ENCODE measurements around the gene ASCC1. TPM values are rescaled to one million over a fixed set of nuclear protein-coding genes. Genes with fewer than 3 reads are reported as not detected.

ASCC1 gene
- total RNA-seq, 1 donor from 2014 or later, result 21.4 TPM

DNA sequence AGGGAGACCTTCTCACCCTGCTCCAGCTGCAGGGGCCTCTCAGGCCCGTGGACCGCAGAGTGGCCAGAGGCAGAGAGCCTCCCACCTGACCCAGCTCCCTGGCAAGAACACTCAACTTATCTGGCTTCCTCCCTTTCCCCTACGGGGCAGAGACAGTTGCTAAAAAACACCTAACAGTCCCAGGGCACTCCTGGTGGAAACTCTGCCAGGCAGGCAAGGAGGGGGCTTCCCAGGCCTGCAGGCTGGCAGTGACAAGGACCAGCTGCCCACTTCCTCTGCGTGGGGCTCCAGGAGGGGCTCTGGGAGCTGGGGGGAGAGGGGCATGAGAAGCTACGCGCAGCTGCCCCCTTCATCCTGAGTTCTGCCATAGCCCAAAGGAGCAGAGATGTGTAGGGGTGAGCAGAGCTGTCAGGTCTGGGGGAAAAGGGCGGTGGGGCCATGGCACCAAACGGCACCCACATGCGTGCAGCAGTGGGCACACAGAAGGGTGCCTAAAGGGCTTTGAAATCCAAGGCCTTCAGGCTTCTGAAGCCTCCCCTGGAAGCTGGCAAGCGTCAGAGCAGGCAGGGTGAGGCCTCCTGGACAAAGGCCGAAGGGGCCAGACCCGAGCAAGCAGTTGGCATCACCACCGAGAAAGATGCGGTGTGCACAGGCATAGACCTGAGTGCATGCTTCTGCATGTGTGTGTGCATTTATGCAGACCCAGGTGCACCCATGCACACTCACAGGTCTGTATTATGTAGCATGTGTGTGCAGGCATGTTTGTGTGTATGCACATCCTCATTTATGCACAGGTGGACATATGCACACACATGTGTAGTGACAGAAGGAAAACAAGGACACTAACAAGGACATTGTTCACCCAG lies 142.1 kb downstream of the ASCC1 start:
- no peaks in the 10 kb centered on the region for H3K9me3 ChIP-seq (ENCODE audit: control insufficient read depth in 3 of 3, low read length in 3 of 3)
- H3K27ac ChIP-seq (ENCODE audit: low read depth, low read length), result no peak overlapping the region
- no peak overlapping the region for H3K4me3 ChIP-seq (ENCODE audit: low read length in 3 of 3)
- H3K4me1 ChIP-seq (ENCODE audit: control insufficient read depth in 3 of 3, insufficient read depth in 3 of 3, low read length in 3 of 3), result peaks cover 0 to 2% (median 0%) of the 10 kb centered on the region in 3 donors
- no peaks in the 10 kb centered on the region for H3K36me3 ChIP-seq (ENCODE audit: control insufficient read depth in 3 of 3, insufficient read depth in 3 of 3, low read length in 3 of 3)
- no peak overlapping the region for H3K9ac ChIP-seq (ENCODE audit: low read depth in 1 of 3, low read length in 3 of 3)
- H3K27me3 ChIP-seq (ENCODE audit: control insufficient read depth in 3 of 3, insufficient read depth in 3 of 3, low read length in 3 of 3), result no peaks in the 10 kb centered on the region

DNA sequence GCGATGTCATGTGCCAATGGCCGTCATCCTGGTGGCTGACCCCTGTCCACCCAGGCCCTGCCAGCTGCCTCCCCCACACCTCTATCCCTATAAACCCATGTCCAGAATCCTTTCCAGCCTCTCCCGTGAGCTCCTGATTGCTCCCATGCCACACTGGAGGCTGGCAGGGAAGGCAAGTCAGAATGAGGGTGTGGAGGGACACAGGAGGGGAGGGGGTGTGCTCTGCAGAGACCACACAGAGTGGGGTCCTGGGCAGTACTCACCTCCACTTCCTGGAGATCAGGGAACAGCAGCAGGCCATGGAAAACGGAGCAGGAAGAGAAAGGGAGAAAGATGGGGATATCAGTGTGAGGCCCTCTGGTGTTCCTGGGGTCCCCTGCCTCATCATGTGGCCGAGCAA lies 143.4 kb downstream of the ASCC1 start:
- Histone ChIP-seq H3K36me3 (ENCODE audit: control insufficient read depth in 3 of 3, insufficient read depth in 3 of 3, low read length in 3 of 3) (no peaks in the 10 kb centered on the region), H3K9ac (ENCODE audit: low read depth in 1 of 3, low read length in 3 of 3) (no peak overlapping the region), H3K4me3 (ENCODE audit: low read length in 3 of 3) (no peak overlapping the region), H3K9me3 (ENCODE audit: control insufficient read depth in 3 of 3, low read length in 3 of 3) (no peaks in the 10 kb centered on the region), H3K27me3 (ENCODE audit: control insufficient read depth in 3 of 3, insufficient read depth in 3 of 3, low read length in 3 of 3) (no peaks in the 10 kb centered on the region), H3K27ac (ENCODE audit: low read depth, low read length) (no peak overlapping the region), H3K4me1 (ENCODE audit: control insufficient read depth in 3 of 3, insufficient read depth in 3 of 3, low read length in 3 of 3) (peaks cover under 1 to 8% (median 4%) of the 10 kb centered on the region in 3 donors)

DNA sequence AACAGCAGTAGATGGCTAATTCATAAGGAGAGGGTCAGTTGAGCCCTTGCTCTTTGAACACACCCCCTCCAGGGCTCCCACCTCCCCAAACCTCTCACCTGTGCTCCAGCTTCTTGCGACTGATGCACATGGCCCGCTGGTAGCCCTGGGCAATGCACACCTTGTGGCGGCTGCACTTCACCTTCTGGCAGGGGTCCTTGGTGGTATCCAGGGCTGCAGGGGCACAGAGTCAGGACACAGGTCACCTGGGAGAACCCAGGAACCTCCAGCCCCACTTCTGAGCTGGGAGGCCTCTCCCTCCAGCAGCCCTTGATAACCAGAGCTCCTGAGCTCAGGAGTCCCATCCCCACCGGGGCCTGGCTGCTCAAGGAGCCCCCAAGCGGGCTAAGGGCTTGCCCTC lies 144.0 kb downstream of the ASCC1 start:
- H3K4me1 ChIP-seq (ENCODE audit: control insufficient read depth in 3 of 3, insufficient read depth in 3 of 3, low read length in 3 of 3), result peaks cover 6 to 14% (median 10%) of the 10 kb centered on the region in 3 donors
- no peak overlapping the region for H3K9ac ChIP-seq (ENCODE audit: low read depth in 1 of 3, low read length in 3 of 3)
- H3K9me3 ChIP-seq (ENCODE audit: control insufficient read depth in 3 of 3, low read length in 3 of 3), result no peaks in the 10 kb centered on the region
- H3K36me3 ChIP-seq (ENCODE audit: control insufficient read depth in 3 of 3, insufficient read depth in 3 of 3, low read length in 3 of 3), result no peaks in the 10 kb centered on the region
- H3K27ac ChIP-seq (ENCODE audit: low read depth, low read length), result no peak overlapping the region
- H3K4me3 ChIP-seq (ENCODE audit: low read length in 3 of 3), result no peak overlapping the region
- H3K27me3 ChIP-seq (ENCODE audit: control insufficient read depth in 3 of 3, insufficient read depth in 3 of 3, low read length in 3 of 3), result no peaks in the 10 kb centered on the region

DNA sequence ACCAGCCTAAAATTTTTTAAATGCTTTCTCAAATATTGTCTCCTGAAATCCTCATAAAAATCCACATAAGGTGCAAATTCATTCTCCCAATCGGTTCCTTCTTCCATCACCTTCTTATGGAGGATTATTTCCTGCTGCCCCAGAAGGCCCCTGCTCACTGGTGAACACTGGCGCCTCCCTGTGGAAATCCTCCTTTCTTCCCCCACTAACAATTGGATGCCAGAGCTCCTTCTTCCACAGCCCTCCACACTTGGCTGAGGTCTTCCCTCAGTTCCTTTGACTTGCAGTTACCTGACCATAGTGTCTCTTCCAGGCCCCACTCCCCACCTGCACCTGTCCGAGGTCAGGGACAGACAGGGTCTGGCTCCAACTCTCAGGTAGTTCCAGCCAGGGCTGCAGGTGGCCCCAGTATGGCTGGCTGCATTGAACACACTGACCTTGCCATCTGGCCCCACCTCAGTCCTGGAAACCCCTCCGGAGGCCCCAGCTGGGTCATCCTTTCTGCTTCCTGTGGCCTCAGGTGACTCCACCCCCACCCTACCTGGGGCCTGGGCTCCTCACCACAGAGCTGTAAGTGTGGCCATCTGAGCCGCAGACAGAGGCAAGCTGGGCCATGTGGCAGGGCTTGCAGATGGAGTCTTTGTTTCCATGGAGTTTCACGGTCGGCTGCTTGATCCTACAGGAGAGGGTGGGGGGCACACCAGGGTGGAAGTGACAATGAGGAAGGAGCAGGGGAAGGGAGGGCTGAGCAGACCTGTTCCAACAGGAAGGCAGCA lies 146.1 kb downstream of the ASCC1 start:
- Histone ChIP-seq H3K9ac (ENCODE audit: low read depth in 1 of 3, low read length in 3 of 3) (no peak overlapping the region), H3K27me3 (ENCODE audit: control insufficient read depth in 3 of 3, insufficient read depth in 3 of 3, low read length in 3 of 3) (no peaks in the 10 kb centered on the region), H3K4me3 (ENCODE audit: low read length in 3 of 3) (no peak overlapping the region), H3K36me3 (ENCODE audit: control insufficient read depth in 3 of 3, insufficient read depth in 3 of 3, low read length in 3 of 3) (no peaks in the 10 kb centered on the region), H3K4me1 (ENCODE audit: control insufficient read depth in 3 of 3, insufficient read depth in 3 of 3, low read length in 3 of 3) (peaks cover 15 to 21% (median 15%) of the 10 kb centered on the region in 3 donors), H3K27ac (ENCODE audit: low read depth, low read length) (no peak overlapping the region), H3K9me3 (ENCODE audit: control insufficient read depth in 3 of 3, low read length in 3 of 3) (no peaks in the 10 kb centered on the region)

DNA sequence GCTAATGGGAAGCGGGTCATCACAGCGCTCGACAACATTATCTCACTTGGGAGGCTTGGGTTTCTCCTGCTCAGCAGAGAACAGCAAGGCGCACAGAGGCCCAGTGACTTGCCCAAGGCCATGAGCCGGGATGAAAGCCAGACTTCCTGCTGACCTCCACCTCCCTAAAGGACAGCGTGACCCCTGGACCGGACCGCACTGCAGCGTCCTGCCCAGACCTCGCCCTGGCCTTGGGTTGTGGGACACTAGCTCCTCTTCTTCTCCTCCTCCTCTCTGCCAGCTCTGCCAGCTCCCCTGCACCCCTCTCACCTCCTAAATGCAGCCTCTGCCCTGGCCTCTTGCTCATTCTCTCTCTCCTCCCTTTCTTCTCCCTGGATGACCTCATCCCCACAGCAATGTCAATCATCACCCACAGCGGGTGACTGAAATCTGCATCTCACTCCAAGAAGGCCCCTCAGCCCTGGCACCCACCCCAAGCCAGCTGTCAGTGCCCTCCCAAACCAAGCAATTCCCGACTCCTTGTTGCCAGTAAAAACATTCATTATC lies 147.1 kb downstream of the ASCC1 start:
- peaks cover 15 to 21% (median 15%) of the 10 kb centered on the region in 3 donors for H3K4me1 ChIP-seq (ENCODE audit: control insufficient read depth in 3 of 3, insufficient read depth in 3 of 3, low read length in 3 of 3)
- no peaks in the 10 kb centered on the region for H3K36me3 ChIP-seq (ENCODE audit: control insufficient read depth in 3 of 3, insufficient read depth in 3 of 3, low read length in 3 of 3)
- no peaks in the 10 kb centered on the region for H3K27me3 ChIP-seq (ENCODE audit: control insufficient read depth in 3 of 3, insufficient read depth in 3 of 3, low read length in 3 of 3)
- H3K9ac ChIP-seq (ENCODE audit: low read depth in 1 of 3, low read length in 3 of 3), result no peak overlapping the region
- no peak overlapping the region for H3K4me3 ChIP-seq (ENCODE audit: low read length in 3 of 3)
- H3K27ac ChIP-seq (ENCODE audit: low read depth, low read length), result no peak overlapping the region
- no peaks in the 10 kb centered on the region for H3K9me3 ChIP-seq (ENCODE audit: control insufficient read depth in 3 of 3, low read length in 3 of 3)

DNA sequence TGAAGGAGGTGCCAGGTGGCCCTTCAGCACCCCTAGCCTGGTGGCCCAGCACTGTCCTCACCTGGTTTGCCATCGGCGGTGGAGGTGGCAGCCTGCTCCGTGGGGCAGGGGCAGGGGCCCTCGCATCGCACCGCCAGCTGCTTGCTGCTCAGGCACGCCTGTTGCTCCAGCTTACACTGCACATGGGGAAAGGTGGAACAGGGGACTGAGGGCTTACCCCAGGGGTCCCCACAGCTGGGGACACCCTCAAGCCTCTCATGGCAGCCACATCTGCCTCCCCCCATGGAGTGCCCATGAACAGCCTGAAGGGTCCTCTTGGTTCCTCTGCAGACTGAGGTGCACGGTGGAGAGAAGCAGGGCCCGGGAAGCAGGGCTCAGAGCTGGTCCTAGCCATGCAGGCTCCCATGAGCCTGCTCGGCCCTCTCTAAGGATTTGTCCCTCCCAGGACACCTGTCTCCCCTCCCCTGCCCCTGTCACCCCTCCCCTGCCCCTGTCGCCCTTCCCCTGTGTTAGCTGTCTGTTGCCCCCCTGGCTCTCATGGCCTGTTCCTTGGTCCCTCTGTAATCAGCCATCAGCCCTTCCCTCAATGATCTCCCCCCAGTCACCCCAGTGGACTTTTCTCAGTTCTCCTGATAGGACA lies 147.8 kb downstream of the ASCC1 start:
- H3K36me3 ChIP-seq (ENCODE audit: control insufficient read depth in 3 of 3, insufficient read depth in 3 of 3, low read length in 3 of 3), result no peaks in the 10 kb centered on the region
- no peak overlapping the region for H3K4me3 ChIP-seq (ENCODE audit: low read length in 3 of 3)
- no peaks in the 10 kb centered on the region for H3K27me3 ChIP-seq (ENCODE audit: control insufficient read depth in 3 of 3, insufficient read depth in 3 of 3, low read length in 3 of 3)
- H3K9ac ChIP-seq (ENCODE audit: low read depth in 1 of 3, low read length in 3 of 3), result no peak overlapping the region
- H3K4me1 ChIP-seq (ENCODE audit: control insufficient read depth in 3 of 3, insufficient read depth in 3 of 3, low read length in 3 of 3), result peaks cover 15 to 21% (median 15%) of the 10 kb centered on the region in 3 donors
- no peaks in the 10 kb centered on the region for H3K9me3 ChIP-seq (ENCODE audit: control insufficient read depth in 3 of 3, low read length in 3 of 3)
- no peak overlapping the region for H3K27ac ChIP-seq (ENCODE audit: low read depth, low read length)

DNA sequence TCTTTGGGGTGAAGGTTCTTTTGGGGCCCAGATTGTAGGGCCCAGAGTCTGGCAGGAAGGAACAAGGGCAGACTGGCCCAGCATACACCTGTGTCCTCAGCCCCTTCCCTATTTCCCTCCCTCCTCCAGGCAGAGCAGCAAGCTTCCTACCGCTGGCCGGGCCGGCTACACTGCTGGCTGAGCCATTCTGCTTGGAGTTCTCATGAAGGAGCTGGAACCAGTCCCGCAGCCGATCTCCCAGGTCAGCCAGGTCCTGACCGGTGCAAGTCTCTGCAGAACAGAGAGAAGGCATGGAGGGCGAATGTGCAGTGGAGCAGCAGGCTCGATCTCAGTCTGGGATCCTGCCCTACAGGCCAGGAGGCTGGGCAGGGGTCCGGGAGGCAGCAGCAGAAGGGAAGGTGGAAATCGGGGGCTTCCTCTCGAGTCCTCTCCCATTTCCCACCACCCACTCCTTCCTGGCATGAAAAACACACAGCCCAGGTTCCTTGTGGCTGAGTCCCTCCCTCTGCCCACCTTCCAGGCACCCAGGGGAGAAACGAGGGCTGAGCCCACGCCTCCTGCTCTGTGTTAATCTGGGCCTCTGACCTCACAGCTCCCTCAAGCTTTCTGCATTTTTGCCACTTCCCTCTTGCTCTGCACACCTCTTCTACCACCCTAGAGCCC lies 148.5 kb downstream of the ASCC1 start:
- no peaks in the 10 kb centered on the region for H3K36me3 ChIP-seq (ENCODE audit: control insufficient read depth in 3 of 3, insufficient read depth in 3 of 3, low read length in 3 of 3)
- H3K27me3 ChIP-seq (ENCODE audit: control insufficient read depth in 3 of 3, insufficient read depth in 3 of 3, low read length in 3 of 3), result no peaks in the 10 kb centered on the region
- no peaks in the 10 kb centered on the region for H3K9me3 ChIP-seq (ENCODE audit: control insufficient read depth in 3 of 3, low read length in 3 of 3)
- H3K9ac ChIP-seq (ENCODE audit: low read depth in 1 of 3, low read length in 3 of 3), result peak overlapping the region in 1 of 3 donors; percentile 43
- no peak overlapping the region for H3K27ac ChIP-seq (ENCODE audit: low read depth, low read length)
- peaks cover 15 to 21% (median 15%) of the 10 kb centered on the region in 3 donors for H3K4me1 ChIP-seq (ENCODE audit: control insufficient read depth in 3 of 3, insufficient read depth in 3 of 3, low read length in 3 of 3)
- H3K4me3 ChIP-seq (ENCODE audit: low read length in 3 of 3), result peak overlapping the region in 1 of 3 donors; percentile 15

DNA sequence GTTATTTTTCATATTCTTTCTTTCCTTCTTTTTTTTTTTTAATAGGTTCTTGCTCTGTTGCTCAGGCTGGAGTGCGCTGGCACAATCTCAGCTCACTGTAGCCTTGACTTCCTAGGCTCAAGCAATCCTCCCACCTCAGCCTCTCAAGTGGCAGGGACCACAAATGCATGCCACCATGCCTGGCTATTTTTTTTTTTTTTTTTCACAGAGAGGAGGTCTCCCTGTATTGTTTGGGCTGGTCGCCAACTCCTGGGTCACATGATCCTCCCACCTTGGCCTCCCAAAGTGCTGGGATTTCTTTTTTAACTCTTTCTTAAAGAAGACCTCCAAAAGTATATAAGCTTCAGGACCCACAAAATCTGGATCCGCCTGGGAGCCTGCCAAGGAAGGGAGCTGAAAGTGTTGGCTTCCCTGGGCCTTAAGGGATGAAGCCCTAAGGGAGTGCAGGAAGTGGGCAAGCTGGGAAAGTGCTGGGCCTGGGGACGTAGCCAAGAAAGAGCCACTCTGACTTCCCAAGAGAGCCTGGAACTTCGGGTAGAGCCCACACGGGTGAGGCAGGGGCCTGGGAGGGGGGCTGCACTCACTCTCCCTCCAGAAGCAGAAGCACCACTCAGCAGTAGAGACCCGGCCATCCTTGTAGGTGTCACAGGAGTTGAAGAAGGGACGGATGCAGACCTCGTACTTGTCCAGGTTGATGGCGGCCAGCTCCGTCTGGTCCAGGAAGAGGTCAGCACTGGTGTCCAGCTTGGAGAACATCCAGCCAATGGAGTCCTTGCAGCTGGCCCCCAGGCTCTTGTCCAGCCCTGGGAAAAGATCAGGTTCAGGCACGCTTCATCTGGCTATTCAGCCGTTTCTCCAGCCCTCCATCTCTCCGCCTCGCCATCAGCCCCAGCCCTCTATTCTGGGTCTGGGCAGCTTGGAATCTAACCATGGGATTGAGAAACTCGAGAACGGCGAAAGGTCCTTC lies 149.5 kb downstream of the ASCC1 start:
- H3K27ac ChIP-seq (ENCODE audit: low read depth, low read length), result no peak overlapping the region
- H3K4me3 ChIP-seq (ENCODE audit: low read length in 3 of 3), result peak overlapping the region in 1 of 3 donors; percentile 15
- no peaks in the 10 kb centered on the region for H3K27me3 ChIP-seq (ENCODE audit: control insufficient read depth in 3 of 3, insufficient read depth in 3 of 3, low read length in 3 of 3)
- H3K4me1 ChIP-seq (ENCODE audit: control insufficient read depth in 3 of 3, insufficient read depth in 3 of 3, low read length in 3 of 3), result peaks cover 15 to 21% (median 15%) of the 10 kb centered on the region in 3 donors
- no peaks in the 10 kb centered on the region for H3K9me3 ChIP-seq (ENCODE audit: control insufficient read depth in 3 of 3, low read length in 3 of 3)
- H3K36me3 ChIP-seq (ENCODE audit: control insufficient read depth in 3 of 3, insufficient read depth in 3 of 3, low read length in 3 of 3), result no peaks in the 10 kb centered on the region
- H3K9ac ChIP-seq (ENCODE audit: low read depth in 1 of 3, low read length in 3 of 3), result no peak overlapping the region

All from skeletal muscle tissue (tissue), 4 donors.